ENCODE results near the gene MNX1.

MNX1 gene

DNA sequence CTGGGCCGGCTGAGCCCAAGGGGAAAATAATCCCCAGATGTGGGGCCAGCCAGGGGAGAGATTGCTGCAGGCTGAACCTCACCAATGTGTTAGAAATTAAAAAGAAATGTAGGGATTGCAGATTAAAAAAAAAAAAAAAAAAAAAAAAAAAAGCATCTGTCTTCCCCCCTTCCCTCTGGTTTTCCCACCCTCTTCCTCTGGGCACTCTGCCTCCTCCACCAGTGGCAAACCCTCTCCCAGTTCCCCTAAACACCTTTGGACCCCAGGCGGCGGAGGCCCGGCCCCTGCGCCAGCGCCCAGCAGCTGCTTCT lies 7.1 kb downstream of the MNX1 start:
- no peak for DNase-seq

GRCh38 chr7:157002819-157003421 lies 7.5 kb downstream of the MNX1 start:
- no peak for DNase-seq

DNA sequence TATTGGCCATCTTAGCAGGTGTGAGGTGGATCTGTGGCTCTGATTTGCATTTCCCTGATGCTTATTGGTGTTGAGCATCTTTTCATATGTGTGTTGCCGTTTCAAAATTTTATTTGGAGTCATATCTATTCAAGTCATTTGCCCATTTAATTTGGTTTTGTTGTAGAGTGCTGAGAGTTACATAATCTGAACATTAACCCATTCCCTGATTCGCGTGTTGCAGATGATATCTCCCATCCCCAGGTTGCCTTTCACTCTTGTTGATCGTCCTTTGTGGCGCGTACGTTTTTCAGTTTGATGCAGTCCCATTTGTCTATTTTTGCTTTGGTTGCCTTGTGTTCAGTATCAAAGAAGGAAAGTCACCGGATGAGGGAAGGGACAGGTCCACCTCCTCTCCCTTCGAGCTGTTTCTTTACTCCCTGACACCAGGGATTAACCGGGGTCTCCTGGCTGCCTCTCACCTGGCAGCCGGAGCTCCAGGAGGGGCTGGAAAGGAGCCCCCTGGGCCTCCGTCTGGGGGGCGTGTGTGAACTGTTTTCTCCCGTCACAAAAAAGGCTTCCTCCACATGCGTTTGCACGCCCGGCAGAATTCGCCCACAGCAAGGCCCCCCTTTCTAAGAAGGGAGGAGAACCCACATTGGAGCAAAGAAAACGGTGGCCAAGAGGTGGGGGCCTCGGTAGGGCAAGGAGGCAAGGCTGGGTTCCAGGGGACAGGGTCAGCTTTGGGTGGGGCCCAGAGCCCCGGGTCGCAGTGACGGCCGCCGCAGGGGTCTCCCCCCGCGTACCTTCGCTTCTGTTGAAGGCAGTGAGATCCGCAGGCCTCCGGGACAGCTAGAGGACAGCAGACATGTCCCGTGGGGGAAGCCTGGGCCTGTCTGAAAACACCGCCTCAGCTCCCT lies 8.3 kb downstream of the MNX1 start:
- no peak for DNase-seq

- no peak for DNase-seq
Measured at GRCh38 chr7:157000741-157001653, 9.5 kb downstream of the MNX1 start.

- no peak for DNase-seq
Measured at GRCh38 chr7:156999958-157000726, 10.3 kb downstream of the MNX1 start.

- DNase-seq = no peak
Measured at GRCh38 chr7:156998988-156999957, 11.2 kb downstream of the MNX1 start.

DNA sequence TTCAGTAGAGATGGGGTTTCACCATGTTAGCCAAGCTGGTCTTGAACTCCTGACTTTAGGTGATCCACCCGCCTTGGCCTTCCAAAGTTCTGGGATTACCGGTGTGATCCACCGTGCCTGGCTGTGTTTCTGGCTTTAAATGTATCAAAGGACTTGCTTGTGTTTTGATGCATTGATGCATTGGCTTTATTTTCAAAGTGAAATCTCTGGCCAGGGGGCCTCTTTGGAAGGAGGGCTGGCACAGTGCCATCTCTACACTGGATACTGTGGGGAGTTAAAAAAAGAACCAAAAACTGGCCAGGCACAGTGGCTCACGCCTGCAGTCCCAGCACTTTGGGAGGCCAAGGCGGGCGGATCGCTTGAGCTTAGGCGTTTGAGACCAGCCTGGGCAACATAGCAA lies 16.0 kb downstream of the MNX1 start:
- DNase-seq = no peak

DNA sequence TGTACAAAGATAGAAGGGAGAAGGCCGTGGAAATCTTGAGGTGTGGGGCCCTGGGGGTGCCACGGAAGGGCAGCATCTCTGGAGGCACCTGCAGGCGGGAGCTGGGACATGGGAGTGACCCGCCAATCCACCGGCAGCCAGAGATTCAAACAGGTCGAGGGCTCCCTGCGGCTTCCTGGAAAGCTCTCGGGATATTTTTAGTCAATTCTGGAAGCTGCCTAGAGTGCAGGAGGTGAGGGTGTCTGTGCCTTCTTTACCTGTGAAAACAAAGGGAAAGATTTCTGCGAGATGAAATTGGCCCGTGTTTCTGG lies 16.6 kb downstream of the MNX1 start:
- DNase-seq = no peak

DNA sequence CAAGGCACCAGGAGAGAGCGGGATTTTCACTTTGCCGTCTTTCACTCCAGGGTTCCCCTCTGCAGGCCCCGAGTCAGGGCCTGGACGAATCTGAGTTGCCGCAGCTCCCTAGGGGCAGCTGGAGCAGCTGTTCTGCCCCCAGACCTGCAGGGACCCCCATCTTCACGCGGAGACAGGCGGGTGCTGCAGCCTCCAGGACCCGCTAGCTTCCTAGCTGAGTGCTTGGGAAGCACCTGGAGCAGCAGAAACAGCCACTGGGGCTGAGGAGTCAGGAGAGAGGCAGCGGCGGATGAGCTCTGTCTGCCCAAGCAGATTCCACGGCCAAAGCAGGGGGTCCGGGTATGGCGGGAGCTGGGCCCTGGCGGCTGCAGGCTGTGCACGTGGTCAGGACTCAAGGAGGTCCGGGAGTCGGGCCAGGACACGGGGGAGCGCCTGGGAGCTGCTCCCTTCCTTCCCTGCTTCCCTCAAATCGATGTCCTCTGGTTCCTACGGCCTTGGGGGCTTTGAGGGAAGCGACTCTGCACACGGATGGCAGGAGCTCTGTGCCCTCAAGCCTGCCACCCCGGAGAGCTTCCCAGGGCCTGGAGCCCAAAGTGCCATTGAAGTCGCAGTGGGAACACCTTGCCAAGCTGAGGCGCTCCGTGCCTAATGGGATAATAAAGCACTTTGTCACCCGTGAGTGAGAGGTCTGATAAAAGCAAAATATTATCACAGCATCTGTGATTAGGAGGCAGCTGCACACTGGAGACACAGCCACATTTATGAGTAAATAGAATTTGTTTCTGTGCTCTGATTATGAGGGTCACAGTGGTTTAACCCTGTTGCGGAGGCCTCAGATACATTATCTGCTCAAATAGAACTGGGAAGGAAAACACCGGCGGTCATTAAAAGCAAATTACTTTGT lies 17.2 kb downstream of the MNX1 start:
- no peak for DNase-seq

GRCh38 chr7:156989766-156990535 lies 20.5 kb downstream of the MNX1 start:
- no peak for DNase-seq

- no peak for DNase-seq
Measured at GRCh38 chr7:156988343-156989185, 21.9 kb downstream of the MNX1 start.

DNA sequence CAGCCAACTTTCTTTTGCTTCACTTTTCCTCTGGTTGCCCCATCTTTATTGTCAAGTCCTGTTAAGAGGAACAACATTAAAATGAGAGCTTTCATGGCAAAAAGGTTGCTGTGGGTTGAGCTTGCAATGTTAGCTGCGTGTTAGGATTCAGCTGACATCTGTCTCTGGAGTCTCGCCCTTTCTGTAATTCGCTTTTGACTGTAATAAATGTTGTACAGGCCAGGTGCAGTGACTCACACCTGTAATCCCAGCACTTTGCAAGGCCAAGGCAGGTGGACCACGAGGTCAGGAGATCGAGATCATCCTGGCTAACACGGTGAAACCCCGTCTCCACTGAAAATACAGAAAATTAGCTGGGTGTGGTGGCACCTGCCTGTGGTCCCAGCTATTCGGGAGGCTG lies 24.1 kb downstream of the MNX1 start:
- no peak for DNase-seq

- DNase-seq = no peak
Measured at GRCh38 chr7:156985101-156985992, 25.1 kb downstream of the MNX1 start.

DNA sequence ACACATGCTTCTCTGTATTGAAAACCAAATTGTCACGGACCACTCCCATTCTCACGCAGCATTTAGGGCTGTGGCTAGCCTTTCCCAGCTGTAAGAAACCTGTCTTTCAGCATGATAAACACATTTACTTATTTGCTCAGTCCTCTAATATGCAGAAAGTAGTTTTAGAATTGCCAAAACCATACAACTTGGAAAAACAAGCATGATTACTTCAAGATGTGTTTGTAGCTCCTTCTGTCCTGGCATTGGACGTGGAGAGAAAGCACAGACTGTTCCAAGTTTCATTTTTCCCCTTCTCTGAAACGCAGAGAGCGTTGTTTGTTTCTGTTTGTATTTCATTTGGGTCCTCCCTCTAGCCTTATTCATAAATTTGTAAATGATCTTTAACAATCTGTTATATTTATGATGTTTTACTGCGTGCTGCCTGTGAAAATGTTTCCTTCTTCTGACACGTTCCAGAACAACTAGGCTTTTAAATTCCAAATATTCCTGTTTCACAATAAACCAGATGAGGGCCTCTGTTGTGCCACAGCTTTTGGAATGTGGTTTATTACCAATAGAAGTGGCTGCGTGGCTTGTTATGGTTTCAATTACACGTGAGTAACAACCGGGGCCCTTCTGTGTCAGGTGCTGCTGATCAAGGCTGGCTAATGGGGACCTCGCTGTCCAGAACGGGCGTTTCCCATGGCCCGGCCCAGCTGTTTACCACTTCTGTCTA lies 26.1 kb downstream of the MNX1 start:
- DNase-seq = no peak

DNA sequence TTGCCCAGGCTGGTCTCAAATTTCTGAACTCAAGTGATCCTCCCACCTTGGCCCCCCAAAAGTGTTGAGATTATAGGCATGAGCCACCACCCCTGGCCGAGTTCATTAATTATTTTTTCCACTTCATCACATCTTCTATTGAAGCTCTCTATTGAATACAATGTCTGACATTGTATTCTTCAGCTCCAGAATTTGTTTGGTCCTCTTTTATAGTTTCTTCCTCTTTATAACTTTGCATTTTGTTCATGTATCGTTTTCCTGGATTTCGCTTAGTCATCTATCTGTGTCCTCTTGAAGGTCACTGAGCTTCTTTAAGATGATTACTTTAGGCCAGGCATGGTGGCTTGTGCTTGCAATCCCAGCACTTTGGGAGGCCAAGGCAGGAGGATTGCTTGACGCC lies 30.8 kb downstream of the MNX1 start:
- DNase-seq = no peak
